WTC11 (cell line): ENCODE results near the gene CALML4. TPM values are rescaled to one million over a fixed set of nuclear protein-coding genes. Genes with fewer than 3 reads are reported as not detected.

Experiments
- ATAC-seq: fragments of 200-7000 bp; cut with Tn5 transposase; 2 replicates; pipeline ENCODE4 v1.10.0; 2021; ENCODE audit warnings: mild to moderate bottlenecking, moderate library complexity
- CTCF ChIA-PET: fragments of 300-600 bp; sonication (Branson Sonifier 250); formaldehyde crosslinking; loops from one replicate; lab custom pipeline; 2021; ENCODE audit warnings: antibody characterized with exemption; lab: Charles Lee
- POLR2A ChIA-PET: fragments of 350-600 bp; sonication (Branson Sonifier 250); formaldehyde crosslinking; loops from one replicate; lab custom pipeline; 2021; ENCODE audit warnings: antibody characterized with exemption; lab: Charles Lee
- DNase-seq: peaks from one replicate; pipeline ENCODE4 v3.0.0; 2021; ENCODE audit warnings: low spot score
- H3K27ac Mint-ChIP-seq: 2 replicates; pipeline ENCODE4 v1.8.0; 2021; ENCODE audit warnings: mixed read lengths
- H3K27me3 Mint-ChIP-seq: 2 replicates; pipeline ENCODE4 v1.8.0; 2021; ENCODE audit warnings: low read depth, mild to moderate bottlenecking, moderate library complexity, mixed read lengths
- H3K36me3 Mint-ChIP-seq: 2 replicates; pipeline ENCODE4 v1.8.0; 2021; ENCODE audit warnings: mixed read lengths
- H3K4me1 Mint-ChIP-seq: 2 replicates; pipeline ENCODE4 v1.8.0; 2022; ENCODE audit warnings: mixed read lengths
- H3K4me3 Mint-ChIP-seq: 2 replicates; pipeline ENCODE4 v1.8.0; 2021; ENCODE audit warnings: mild to moderate bottlenecking, moderate library complexity, mixed read lengths
- H3K9me3 Mint-ChIP-seq: 2 replicates; pipeline ENCODE4 v1.8.0; 2021; ENCODE audit warnings: mixed read lengths
- AFF4 ChIP-seq: sonication (generic); formaldehyde crosslinking; IDR thresholded peaks from 2 replicates; pipeline ENCODE4 v1.8.1; 2023; ENCODE audit warnings: mild to moderate bottlenecking, missing genetic modification reagents, borderline replicate concordance
- AR ChIP-seq: fragments of 250-450 bp; sonication (Bioruptor Pico); IDR thresholded peaks from 2 replicates; pipeline ENCODE4 v1.9.0; 2021; ENCODE audit warnings: mild to moderate bottlenecking
- CDX4 ChIP-seq: fragments of 250-450 bp; sonication (Bioruptor Pico); IDR thresholded peaks from 2 replicates; pipeline ENCODE4 v1.9.0; 2021; ENCODE audit warnings: moderate library complexity, mild to moderate bottlenecking, inconsistent platforms, borderline replicate concordance
- CREB1 ChIP-seq: sonication (generic); formaldehyde crosslinking; IDR thresholded peaks from 2 replicates; pipeline ENCODE4 v1.8.0; 2023; ENCODE audit warnings: mild to moderate bottlenecking, missing genetic modification reagents
- E2F5 ChIP-seq: sonication (generic); formaldehyde crosslinking; IDR thresholded peaks from 2 replicates; pipeline ENCODE4 v1.8.1; 2022; ENCODE audit warnings: mild to moderate bottlenecking, moderate library complexity, missing genetic modification reagents
- FOXJ3 ChIP-seq: sonication (generic); formaldehyde crosslinking; IDR thresholded peaks from 2 replicates; pipeline ENCODE4 v1.9.0; 2021; ENCODE audit warnings: missing genetic modification reagents, mild to moderate bottlenecking, borderline replicate concordance
- FOXP1 ChIP-seq: sonication (generic); formaldehyde crosslinking; IDR thresholded peaks from 2 replicates; pipeline ENCODE4 v1.8.0; 2022; ENCODE audit warnings: missing genetic modification reagents, mild to moderate bottlenecking, moderate library complexity, borderline replicate concordance
- NR3C1 ChIP-seq: sonication (generic); formaldehyde crosslinking; conservative IDR thresholded peaks from 2 replicates; pipeline ENCODE4 v1.8.1; 2023; ENCODE audit warnings: low read depth, mild to moderate bottlenecking, missing genetic modification reagents
- PRRX2 ChIP-seq: fragments of 250-450 bp; sonication (Bioruptor Pico); IDR thresholded peaks from 2 replicates; pipeline ENCODE4 v1.8.0; 2021; ENCODE audit warnings: mild to moderate bottlenecking
- RELA ChIP-seq: sonication (generic); formaldehyde crosslinking; IDR thresholded peaks from 2 replicates; pipeline ENCODE4 v1.8.1; 2022; ENCODE audit warnings: missing genetic modification reagents, mild to moderate bottlenecking, borderline replicate concordance
- TEAD4 ChIP-seq: sonication (generic); formaldehyde crosslinking; IDR thresholded peaks from 2 replicates; pipeline ENCODE4 v1.8.0; 2022; ENCODE audit warnings: mild to moderate bottlenecking, missing genetic modification reagents
- TP53 ChIP-seq: sonication (generic); formaldehyde crosslinking; IDR thresholded peaks from 2 replicates; pipeline ENCODE4 v1.8.1; 2023; ENCODE audit warnings: mild to moderate bottlenecking, missing genetic modification reagents
- USF2 ChIP-seq: sonication (generic); formaldehyde crosslinking; IDR thresholded peaks from 2 replicates; pipeline ENCODE4 v1.8.1; 2023; ENCODE audit warnings: mild to moderate bottlenecking, missing genetic modification reagents, moderate library complexity
- ZNF138 ChIP-seq: sonication (generic); formaldehyde crosslinking; conservative IDR thresholded peaks from 2 replicates; pipeline ENCODE4 v1.8.1; 2022; ENCODE audit warnings: mild to moderate bottlenecking, moderate library complexity, missing genetic modification reagents
- ZNF281 ChIP-seq: sonication (generic); formaldehyde crosslinking; IDR thresholded peaks from 2 replicates; pipeline ENCODE4 v1.8.0; 2023; ENCODE audit warnings: mild to moderate bottlenecking, missing genetic modification reagents
- ZNF416 ChIP-seq: fragments of 250-450 bp; sonication (Bioruptor Pico); IDR thresholded peaks from 2 replicates; pipeline ENCODE4 v1.9.0; 2021; ENCODE audit warnings: mild to moderate bottlenecking, inconsistent platforms
- ZNF512 ChIP-seq: sonication (generic); formaldehyde crosslinking; IDR thresholded peaks from 2 replicates; pipeline ENCODE4 v1.8.1; 2022; ENCODE audit warnings: missing genetic modification reagents, borderline replicate concordance
- total RNA-seq: library from RNA; stranded (reverse); gene quantifications from 3 replicates; pipeline ENCODE4 v1.2.3, GENCODE V29; 2021

Gene CALML4
- total RNA-seq, 1 experiment from 2014 or later = 9.8 TPM

- no peak for ATAC-seq
- H3K9me3 Mint-ChIP-seq = no peaks in the 10 kb centered on the region
- CTCF ChIA-PET = interaction anchor here (0.8 to 6.9 kb wide), 5 partner anchors 19 to 76 kb away, joined by 3 to 33 read pairs (median 7); no protein-coding TSS in a partner anchor
- peak overlapping the region; percentile 85 for H3K27ac Mint-ChIP-seq
- H3K36me3 Mint-ChIP-seq = no peaks in the 10 kb centered on the region
- H3K4me3 Mint-ChIP-seq = peak overlapping the region; percentile 84
- peaks cover 14% of the 10 kb centered on the region for H3K27me3 Mint-ChIP-seq
- no peak for DNase-seq
- POLR2A ChIA-PET = interaction anchor here (2.0 kb wide), 1 partner anchor 27 kb away, joined by 8 read pairs; no protein-coding TSS in a partner anchor
- H3K4me1 Mint-ChIP-seq = peaks cover 31% of the 10 kb centered on the region
- TF ChIP-seq FOXJ3 (CRISPR knock-in tag) (no peak), ZNF416 (CRISPR knock-in tag) (no peak), PRRX2 (CRISPR knock-in tag) (no peak), CREB1 (no peak), AR (CRISPR knock-in tag) (no peak), E2F5 (CRISPR knock-in tag) (no peak), TEAD4 (CRISPR knock-in tag) (no peak), RELA (CRISPR knock-in tag) (no peak), AFF4 (CRISPR knock-in tag) (no peak), CDX4 (CRISPR knock-in tag) (no peak)
- TF ChIP-seq, all 79 proteins: peak for 0
These were observed 25.3 kb upstream of the CALML4 start for GRCh38 chr15:68230157-68231100.

GRCh38 chr15:68229386-68230156, 24.4 kb upstream of the CALML4 start, which contains the start of gene CLN6:
TSS of gene CLN6 (minus strand) at chr15:68229728. CDS start at chr15:68229584, 144 bp downstream.
- Mint-ChIP-seq H3K27me3 (peaks cover 14% of the 10 kb centered on the region), H3K36me3 (peaks cover 6% of the 10 kb centered on the region; the same call in 1 of the 2 replicates), H3K4me1 (peaks cover 31% of the 10 kb centered on the region), H3K4me3 (peak within 1 kb of the TSS; percentile 93), H3K27ac (peak within 1 kb of the TSS; percentile 85), H3K9me3 (peaks cover 4% of the 10 kb centered on the region; the same call in 1 of the 2 replicates)
- POLR2A ChIA-PET = interaction anchor here (0.9 to 2.6 kb wide), 5 partner anchors 10 to 77 kb away, joined by 3 to 13 read pairs (median 4); partner anchors contain the start of gene FEM1B
- CTCF ChIA-PET = interaction anchor here (0.8 to 6.9 kb wide), 8 partner anchors 18 to 77 kb away, joined by 3 to 33 read pairs (median 3); no protein-coding TSS in a partner anchor
- ATAC-seq (peak; percentile 90), DNase-seq (peak; percentile 84)
- no peak for TF ChIP-seq ZNF512 (CRISPR knock-in tag)
- TF ChIP-seq ZNF281 (CRISPR knock-in tag) = no peak
- peak; percentile 94 for TF ChIP-seq TP53 (CRISPR knock-in tag)
- TF ChIP-seq FOXP1 (CRISPR knock-in tag) = peak; percentile 94
- TF ChIP-seq ZNF138 = peak; percentile 82
- no peak for TF ChIP-seq NR3C1
- TF ChIP-seq USF2 (CRISPR knock-in tag) = peak; percentile 96
